ENCODE results near the gene RIPOR2. TPM values are rescaled to one million over a fixed set of nuclear protein-coding genes. Genes with fewer than 3 reads are reported as not detected.
A peak's percentile ranks its signal among the peaks of the same experiment; 100 is the strongest.

RIPOR2 gene
- total and polyA plus RNA-seq, 4 donors, result 1.6 to 10.9 (median 3.7) TPM

DNA sequence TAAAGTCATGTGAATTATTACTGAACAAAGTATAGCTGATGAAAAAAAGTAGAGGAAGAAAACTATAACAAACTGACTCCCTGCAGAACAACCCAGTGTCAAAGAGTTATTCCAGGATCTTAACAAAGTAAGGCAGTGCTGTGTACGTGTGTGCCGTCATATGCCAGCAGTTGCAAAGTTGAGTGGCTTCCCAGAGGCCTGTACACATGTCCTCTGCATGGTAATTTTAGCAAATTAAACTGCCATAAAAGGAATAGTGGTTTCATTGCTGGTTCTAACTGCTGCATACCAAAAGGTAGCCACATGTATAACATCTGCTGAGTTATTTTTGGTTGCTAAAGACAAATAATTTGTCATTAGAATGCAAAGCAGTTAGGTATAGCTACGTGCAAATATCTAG, 44.8 kb downstream of the RIPOR2 start:
- DNase-seq (ENCODE audit: low spot score), result no peak
- no peaks in the 10 kb centered on the region for H3K9me3 ChIP-seq (ENCODE audit: control insufficient read depth in 4 of 4, low read length in 3 of 4)
- H3K4me1 ChIP-seq (ENCODE audit: control insufficient read depth in 4 of 4, insufficient read depth in 4 of 4, low read length in 3 of 4), result no peaks in the 10 kb centered on the region
- TF ChIP-seq, protein P1, sequence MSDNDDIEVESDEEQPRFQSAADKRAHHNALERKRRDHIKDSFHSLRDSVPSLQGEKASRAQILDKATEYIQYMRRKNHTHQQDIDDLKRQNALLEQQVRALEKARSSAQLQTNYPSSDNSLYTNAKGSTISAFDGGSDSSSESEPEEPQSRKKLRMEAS (IDR thresholded peaks at IDR 0.05), result no peak
- no peak for TF ChIP-seq SP1 (IDR thresholded peaks at IDR 0.05)
- TF ChIP-seq RAD21 (IDR thresholded peaks at IDR 0.05), result no peak
- TF ChIP-seq REST (IDR thresholded peaks at IDR 0.05), result no peak
- TF ChIP-seq JUND (IDR thresholded peaks at IDR 0.05), result no peak
- TF ChIP-seq ZBTB33 (IDR thresholded peaks at IDR 0.05), result no peak
- TF ChIP-seq, protein P2, sequence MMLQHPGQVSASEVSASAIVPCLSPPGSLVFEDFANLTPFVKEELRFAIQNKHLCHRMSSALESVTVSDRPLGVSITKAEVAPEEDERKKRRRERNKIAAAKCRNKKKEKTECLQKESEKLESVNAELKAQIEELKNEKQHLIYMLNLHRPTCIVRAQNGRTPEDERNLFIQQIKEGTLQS (IDR thresholded peaks at IDR 0.05), result no peak
- TF ChIP-seq RXRA (IDR thresholded peaks at IDR 0.05), result no peak
- no peak for TF ChIP-seq EGR1 (IDR thresholded peaks at IDR 0.05; ENCODE audit: low read depth in 2 of 2)
- TF ChIP-seq FOXA2 (IDR thresholded peaks at IDR 0.05), result no peak
- no peak for TF ChIP-seq NR2F2 (IDR thresholded peaks at IDR 0.05)
- TF ChIP-seq HNF4G (IDR thresholded peaks at IDR 0.05), result no peak
- TF ChIP-seq FOXA1 (IDR thresholded peaks at IDR 0.05), result no peak
- no peak for TF ChIP-seq TAF1 (conservative IDR thresholded peaks at IDR 0.05)
- TF ChIP-seq CTCF (IDR thresholded peaks at IDR 0.05; ENCODE audit: low read depth, low read length, missing input control), result no peak
- TF ChIP-seq YY1 (IDR thresholded peaks at IDR 0.05), result no peak
- TF ChIP-seq HNF4A (conservative IDR thresholded peaks at IDR 0.05), result no peak
- 92% methylated on average over 3 of the region's 3 CpGs for WGBS
- no peaks in the 10 kb centered on the region for H3K27me3 ChIP-seq (ENCODE audit: control insufficient read depth in 4 of 4, insufficient read depth in 4 of 4, low read length in 3 of 4)
- no peak overlapping the region for H3K27ac ChIP-seq (ENCODE audit: low read depth in 1 of 2, low read length in 2 of 2)
- no peak overlapping the region for H3K4me3 ChIP-seq (ENCODE audit: low read depth in 1 of 3, low read length in 3 of 3)
- no peak overlapping the region for H3K9ac ChIP-seq (ENCODE audit: low read depth in 1 of 2, low read length in 2 of 2)
- H3K36me3 ChIP-seq (ENCODE audit: control insufficient read depth in 4 of 4, insufficient read depth in 3 of 4, low read depth in 1 of 4, low read length in 3 of 4), result no peaks in the 10 kb centered on the region

DNA sequence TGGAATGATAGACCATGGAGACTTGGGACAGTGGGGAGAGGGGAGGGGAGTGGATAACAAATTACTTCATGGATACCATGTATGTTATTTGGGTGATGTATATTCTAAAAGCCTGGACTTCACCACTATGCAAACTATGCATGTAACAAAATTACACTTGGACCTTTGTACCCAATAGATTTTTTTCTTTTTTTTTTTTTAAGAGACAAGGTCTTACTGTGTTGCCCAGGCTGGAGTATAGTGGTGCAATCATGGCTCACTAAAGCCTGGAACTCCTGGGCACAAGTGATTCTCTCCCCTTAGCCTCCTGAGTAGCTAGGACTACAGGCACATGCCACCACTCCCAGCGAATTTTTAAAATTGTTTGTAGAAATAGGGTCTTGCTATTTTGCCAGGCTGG, 45.3 kb downstream of the RIPOR2 start:
- TF ChIP-seq NR2F2 (IDR thresholded peaks at IDR 0.05) (no peak), SP1 (IDR thresholded peaks at IDR 0.05) (no peak), FOXA2 (IDR thresholded peaks at IDR 0.05) (no peak), HNF4A (conservative IDR thresholded peaks at IDR 0.05) (peak; percentile 8 to 50)
- TF ChIP-seq, protein P2 (IDR thresholded peaks at IDR 0.05), result no peak
- 93% methylated on average over 1 of the region's 1 CpG for WGBS
- DNase-seq (ENCODE audit: low spot score), result no peak
- Histone ChIP-seq H3K27ac (ENCODE audit: low read depth in 1 of 2, low read length in 2 of 2) (no peak overlapping the region), H3K4me3 (ENCODE audit: low read depth in 1 of 3, low read length in 3 of 3) (no peak overlapping the region), H3K36me3 (ENCODE audit: control insufficient read depth in 4 of 4, insufficient read depth in 3 of 4, low read depth in 1 of 4, low read length in 3 of 4) (no peaks in the 10 kb centered on the region), H3K9me3 (ENCODE audit: control insufficient read depth in 4 of 4, low read length in 3 of 4) (no peaks in the 10 kb centered on the region), H3K4me1 (ENCODE audit: control insufficient read depth in 4 of 4, insufficient read depth in 4 of 4, low read length in 3 of 4) (no peaks in the 10 kb centered on the region), H3K27me3 (ENCODE audit: control insufficient read depth in 4 of 4, insufficient read depth in 4 of 4, low read length in 3 of 4) (no peaks in the 10 kb centered on the region), H3K9ac (ENCODE audit: low read depth in 1 of 2, low read length in 2 of 2) (no peak overlapping the region)

Measured in liver (tissue), 9 donors.